ENCODE measurements around the gene CELF6. TPM values are rescaled to one million over a fixed set of nuclear protein-coding genes. Genes with fewer than 3 reads are reported as not detected.

CELF6 gene
- polyA plus RNA-seq, 1 donor from 2014 or later = 68.6 TPM

DNA sequence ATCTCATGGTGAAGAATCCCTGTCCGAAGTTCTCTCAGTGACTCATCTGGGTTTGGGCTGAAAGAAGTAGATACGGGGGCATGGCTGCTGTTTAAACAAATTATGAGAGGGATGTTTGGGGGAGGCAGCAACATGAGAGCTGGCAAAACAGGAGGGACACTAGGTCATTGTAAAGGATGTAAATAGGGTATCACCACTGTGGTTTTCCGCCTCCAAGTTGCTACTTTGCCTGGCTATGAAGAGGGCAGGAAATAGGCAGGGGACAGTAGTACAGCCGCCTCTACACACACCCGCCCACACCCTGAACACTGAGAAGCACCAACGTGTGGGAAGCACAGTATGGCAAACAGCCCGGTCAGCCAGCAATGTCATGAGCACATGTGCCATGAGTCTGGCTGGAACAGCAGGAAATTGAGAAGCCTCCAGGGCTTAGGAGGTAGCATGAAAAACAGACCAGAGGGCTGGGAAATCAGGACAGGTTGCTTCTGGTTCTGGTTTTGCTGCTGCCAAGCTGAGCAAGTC lies 38.8 kb upstream of the CELF6 start:
- no peak overlapping the region for H3K9ac ChIP-seq (ENCODE audit: low read length)
- no peaks in the 10 kb centered on the region for H3F3A ChIP-seq (ENCODE audit: insufficient read depth, low read length, poor library complexity, severe bottlenecking)
- no peak overlapping the region for H3K27ac ChIP-seq (ENCODE audit: low read length)
- H4K20me1 ChIP-seq (ENCODE audit: insufficient read depth) = no peaks in the 10 kb centered on the region
- H2AFZ ChIP-seq (ENCODE audit: low read depth, low read length) = no peak overlapping the region
- no peak for TF ChIP-seq EP300 (conservative IDR thresholded peaks at IDR 0.05; ENCODE audit: poor library complexity, severe bottlenecking)
- TF ChIP-seq, protein P1, sequence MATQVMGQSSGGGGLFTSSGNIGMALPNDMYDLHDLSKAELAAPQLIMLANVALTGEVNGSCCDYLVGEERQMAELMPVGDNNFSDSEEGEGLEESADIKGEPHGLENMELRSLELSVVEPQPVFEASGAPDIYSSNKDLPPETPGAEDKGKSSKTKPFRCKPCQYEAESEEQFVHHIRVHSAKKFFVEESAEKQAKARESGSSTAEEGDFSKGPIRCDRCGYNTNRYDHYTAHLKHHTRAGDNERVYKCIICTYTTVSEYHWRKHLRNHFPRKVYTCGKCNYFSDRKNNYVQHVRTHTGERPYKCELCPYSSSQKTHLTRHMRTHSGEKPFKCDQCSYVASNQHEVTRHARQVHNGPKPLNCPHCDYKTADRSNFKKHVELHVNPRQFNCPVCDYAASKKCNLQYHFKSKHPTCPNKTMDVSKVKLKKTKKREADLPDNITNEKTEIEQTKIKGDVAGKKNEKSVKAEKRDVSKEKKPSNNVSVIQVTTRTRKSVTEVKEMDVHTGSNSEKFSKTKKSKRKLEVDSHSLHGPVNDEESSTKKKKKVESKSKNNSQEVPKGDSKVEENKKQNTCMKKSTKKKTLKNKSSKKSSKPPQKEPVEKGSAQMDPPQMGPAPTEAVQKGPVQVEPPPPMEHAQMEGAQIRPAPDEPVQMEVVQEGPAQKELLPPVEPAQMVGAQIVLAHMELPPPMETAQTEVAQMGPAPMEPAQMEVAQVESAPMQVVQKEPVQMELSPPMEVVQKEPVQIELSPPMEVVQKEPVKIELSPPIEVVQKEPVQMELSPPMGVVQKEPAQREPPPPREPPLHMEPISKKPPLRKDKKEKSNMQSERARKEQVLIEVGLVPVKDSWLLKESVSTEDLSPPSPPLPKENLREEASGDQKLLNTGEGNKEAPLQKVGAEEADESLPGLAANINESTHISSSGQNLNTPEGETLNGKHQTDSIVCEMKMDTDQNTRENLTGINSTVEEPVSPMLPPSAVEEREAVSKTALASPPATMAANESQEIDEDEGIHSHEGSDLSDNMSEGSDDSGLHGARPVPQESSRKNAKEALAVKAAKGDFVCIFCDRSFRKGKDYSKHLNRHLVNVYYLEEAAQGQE (IDR thresholded peaks at IDR 0.05; ENCODE audit: borderline replicate concordance) = no peak
- TF ChIP-seq EZH2 (IDR thresholded peaks at IDR 0.05; ENCODE audit: borderline replicate concordance, insufficient read depth, low read length, poor library complexity, severe bottlenecking) = no peak
- TF ChIP-seq CTCF (IDR thresholded peaks at IDR 0.05; ENCODE audit: poor library complexity, severe bottlenecking) = no peak
- no peak for TF ChIP-seq MXI1 (conservative IDR thresholded peaks at IDR 0.05; ENCODE audit: poor library complexity, severe bottlenecking)
- no peak for TF ChIP-seq TAF1 (IDR thresholded peaks at IDR 0.05; ENCODE audit: low read depth)
- TF ChIP-seq POLR2AphosphoS5 (IDR thresholded peaks at IDR 0.05) = no peak
- TF ChIP-seq RAD21 (conservative IDR thresholded peaks at IDR 0.05) = no peak
- no peak for TF ChIP-seq SMC3 (conservative IDR thresholded peaks at IDR 0.05; ENCODE audit: poor library complexity)
- H3K4me2 ChIP-seq (ENCODE audit: low read length) = no peak overlapping the region
- no peaks in the 10 kb centered on the region for H3K36me3 ChIP-seq (ENCODE audit: insufficient read depth, low read length)
- no peaks in the 10 kb centered on the region for H3K9me2 ChIP-seq (ENCODE audit: insufficient read depth, low read length)
- H3K79me2 ChIP-seq (replicated peaks; ENCODE audit: insufficient read depth, low read length) = peaks cover 6% of the 10 kb centered on the region
- no peaks in the 10 kb centered on the region for H3K9me3 ChIP-seq (ENCODE audit: low read length)
- no peaks in the 10 kb centered on the region for H3K27me3 ChIP-seq (ENCODE audit: insufficient read depth, low read depth, low read length)
- no peak overlapping the region for H3K4me3 ChIP-seq (ENCODE audit: low read length)

GRCh38 chr15:72358121-72358520 lies 38.2 kb upstream of the CELF6 start:
- no peak overlapping the region for H3K4me2 ChIP-seq (ENCODE audit: low read length)
- H3K36me3 ChIP-seq (ENCODE audit: insufficient read depth, low read length) = no peaks in the 10 kb centered on the region
- no peak overlapping the region for H2AFZ ChIP-seq (ENCODE audit: low read depth, low read length)
- H3K27me3 ChIP-seq (ENCODE audit: insufficient read depth, low read depth, low read length) = no peaks in the 10 kb centered on the region
- H3K9me3 ChIP-seq (ENCODE audit: low read length) = no peaks in the 10 kb centered on the region
- no peak overlapping the region for H3K4me3 ChIP-seq (ENCODE audit: low read length)
- H4K20me1 ChIP-seq (ENCODE audit: insufficient read depth) = no peaks in the 10 kb centered on the region
- no peaks in the 10 kb centered on the region for H3F3A ChIP-seq (ENCODE audit: insufficient read depth, low read length, poor library complexity, severe bottlenecking)
- no peak overlapping the region for H3K9ac ChIP-seq (ENCODE audit: low read length)
- H3K9me2 ChIP-seq (ENCODE audit: insufficient read depth, low read length) = no peaks in the 10 kb centered on the region
- H3K79me2 ChIP-seq (replicated peaks; ENCODE audit: insufficient read depth, low read length) = peaks cover under 1% of the 10 kb centered on the region
- TF ChIP-seq, protein P1 (IDR thresholded peaks at IDR 0.05; ENCODE audit: borderline replicate concordance) = no peak
- TF ChIP-seq EP300 (conservative IDR thresholded peaks at IDR 0.05; ENCODE audit: poor library complexity, severe bottlenecking) (no peak), TAF1 (IDR thresholded peaks at IDR 0.05; ENCODE audit: low read depth) (no peak), EZH2 (IDR thresholded peaks at IDR 0.05; ENCODE audit: borderline replicate concordance, insufficient read depth, low read length, poor library complexity, severe bottlenecking) (no peak), POLR2AphosphoS5 (IDR thresholded peaks at IDR 0.05) (no peak), CTCF (IDR thresholded peaks at IDR 0.05; ENCODE audit: poor library complexity, severe bottlenecking) (no peak), SMC3 (conservative IDR thresholded peaks at IDR 0.05; ENCODE audit: poor library complexity) (no peak), RAD21 (conservative IDR thresholded peaks at IDR 0.05) (no peak), MXI1 (conservative IDR thresholded peaks at IDR 0.05; ENCODE audit: poor library complexity, severe bottlenecking) (no peak)
- no peak overlapping the region for H3K27ac ChIP-seq (ENCODE audit: low read length)
